Neutrophil (primary cell): Measurements from ENCODE around the gene SART1.

Experiments used
- H3K27ac ChIP-seq: fragments of 200-600 bp; sonication (generic); 2 replicates; pipeline ENCODE4 v1.5.1; 2016; ENCODE audit warnings: mild to moderate bottlenecking, moderate library complexity
- H3K27me3 ChIP-seq: fragments of 200-600 bp; sonication (generic); 2 replicates; pipeline ENCODE4 v1.6.0; 2016; ENCODE audit warnings: mild to moderate bottlenecking
- H3K36me3 ChIP-seq: fragments of 200-600 bp; sonication (generic); 2 replicates; pipeline ENCODE4 v1.5.1; 2017
- H3K4me1 ChIP-seq, 2 experiments: fragments of 200-600 bp in 1 of 2; sonication (generic) in 1 of 2; 1 replicate in 1 of 2; 2 replicates in 1 of 2; pipeline versions ENCODE4 v1.5.1 to v1.6.1; 2013 to 2016; ENCODE audit warnings: low read depth in 1 of 2, low read length in 1 of 2, mild to moderate bottlenecking in 1 of 2, moderate library complexity in 1 of 2; ENCODE audit not compliant: control insufficient read depth in 1 of 2, insufficient read depth in 1 of 2
- H3K4me3 ChIP-seq, 2 experiments: fragments of 200-600 bp in 1 of 2; sonication (generic) in 1 of 2; 1 replicate in 1 of 2; 2 replicates in 1 of 2; pipeline ENCODE4 v1.5.1; 2013 to 2016; ENCODE audit warnings: low read depth in 1 of 2, low read length in 1 of 2, mild to moderate bottlenecking in 1 of 2, moderate library complexity in 1 of 2
- H3K9me3 ChIP-seq: fragments of 200-600 bp; sonication (generic); 2 replicates; pipeline ENCODE4 v1.5.1; 2016
- CTCF ChIP-seq: fragments of 200-600 bp; sonication (generic); IDR thresholded peaks from 2 replicates; pipeline ENCODE4 v1.5.1; 2016; ENCODE audit warnings: antibody characterized with exemption

Gene SART1

GRCh38 chr11:65981101-65981740, 19.7 kb downstream of the SART1 start:
- Histone ChIP-seq H3K9me3 (no peaks in the 10 kb centered on the region), H3K4me1 (no peaks in the 10 kb centered on the region), H3K4me3 (no peak overlapping the region), H3K36me3 (peaks cover 38% of the 10 kb centered on the region), H3K27me3 (no peaks in the 10 kb centered on the region), H3K27ac (no peak overlapping the region)
- TF ChIP-seq CTCF, result no peak

- Histone ChIP-seq H3K36me3 (peaks cover 28% of the 10 kb centered on the region), H3K27ac (no peak overlapping the region), H3K27me3 (no peaks in the 10 kb centered on the region), H3K4me3 (no peak overlapping the region), H3K4me1 (no peaks in the 10 kb centered on the region), H3K9me3 (no peaks in the 10 kb centered on the region)
- TF ChIP-seq CTCF, result no peak
Observed at GRCh38 chr11:65981972-65982823, 20.7 kb downstream of the SART1 start.

- peaks cover 20% of the 10 kb centered on the region for H3K36me3 ChIP-seq
- no peaks in the 10 kb centered on the region for H3K9me3 ChIP-seq
- no peaks in the 10 kb centered on the region for H3K4me1 ChIP-seq
- no peak for TF ChIP-seq CTCF
- no peaks in the 10 kb centered on the region for H3K27me3 ChIP-seq
- H3K27ac ChIP-seq, result no peak overlapping the region
- H3K4me3 ChIP-seq, result no peak overlapping the region
Observed at GRCh38 chr11:65982824-65983588, 21.5 kb downstream of the SART1 start.

GRCh38 chr11:65983589-65983987, 22.1 kb downstream of the SART1 start:
- Histone ChIP-seq H3K27me3 (no peaks in the 10 kb centered on the region), H3K4me3 (no peak overlapping the region), H3K9me3 (no peaks in the 10 kb centered on the region), H3K4me1 (no peaks in the 10 kb centered on the region), H3K27ac (no peak overlapping the region), H3K36me3 (peaks cover 14% of the 10 kb centered on the region)
- TF ChIP-seq CTCF, result no peak

GRCh38 chr11:65987336-65987735, 25.8 kb downstream of the SART1 start:
- Histone ChIP-seq H3K4me3 (no peak overlapping the region), H3K27ac (no peak overlapping the region), H3K9me3 (no peaks in the 10 kb centered on the region), H3K36me3 (no peaks in the 10 kb centered on the region), H3K27me3 (no peaks in the 10 kb centered on the region), H3K4me1 (peaks cover 6% of the 10 kb centered on the region in 2 experiments)
- TF ChIP-seq CTCF, result no peak
